ENCODE results near the gene ERC1. TPM values are rescaled to one million over a fixed set of nuclear protein-coding genes. Genes with fewer than 3 reads are reported as not detected.

ERC1 gene
- total and polyA plus RNA-seq, 2 donors (not counting 3 experiments of a cell fraction or from before 2014, with no cell fraction given) = 11.7 to 66.1 TPM

- no peaks in the 10 kb centered on the region for H3K79me2 ChIP-seq (ENCODE audit: control insufficient read depth, insufficient read depth, low read length)
- intact Hi-C loops (cut with micrococcal nuclease) = no loop called here
Observed at GRCh38 chr12:1428671-1429070, 437.6 kb downstream of the ERC1 start.

More at GRCh38 chr12:1428671-1429070, 437.6 kb downstream of the ERC1 start:
- no TSS peak for BruUV-seq (replicated peaks)
- Histone ChIP-seq H3K4me1 (ENCODE audit: control insufficient read depth, extremely low read depth, insufficient read depth, low read length) (no peaks in the 10 kb centered on the region), H3K4me2 (ENCODE audit: insufficient read depth, low read length) (no peak overlapping the region), H3K9me3 (replicated peaks; ENCODE audit: control insufficient read depth, insufficient read depth, low read length) (no peaks in the 10 kb centered on the region), H3K9me1 (replicated peaks; ENCODE audit: control insufficient read depth, extremely low read depth, insufficient read depth, low read length) (no peaks in the 10 kb centered on the region), H2AFZ (ENCODE audit: low read depth, low read length) (no peak overlapping the region), H3K4me3 (replicated peaks in 1 of 3; ENCODE audit: insufficient read depth in 1 of 3, low read depth in 1 of 3, low read length in 3 of 3) (no peak overlapping the region), H4K20me1 (replicated peaks; ENCODE audit: control insufficient read depth, extremely low read depth, insufficient read depth, low read length) (no peaks in the 10 kb centered on the region), H3K27ac (ENCODE audit: insufficient read depth, low read depth, low read length) (no peak overlapping the region), H3K27me3 (ENCODE audit: control insufficient read depth in 2 of 2, insufficient read depth in 2 of 2, low read length in 2 of 2) (no peaks in the 10 kb centered on the region), H3K9ac (replicated peaks; ENCODE audit: extremely low read depth, insufficient read depth, low read length) (no peak overlapping the region), H3K36me3 (ENCODE audit: control insufficient read depth in 2 of 2, extremely low read depth in 1 of 2, insufficient read depth in 2 of 2, low read length in 2 of 2) (no peaks in the 10 kb centered on the region)
- DNase-seq (ENCODE audit: low read depth, low spot score) (no peak), FAIRE-seq (no peak)
- ChIA-PET POLR2A (no interaction called here), CTCF (no interaction called here)
- dilution Hi-C loops (cut with MboI; ENCODE audit: extremely low pct_ligation_motif_present, low sequenced_read_pairs) = no loop called here
- TF ChIP-seq GATA2 (IDR thresholded peaks at IDR 0.05; ENCODE audit: insufficient read depth, insufficient read length, low read depth, low read length) (no peak), FOS (IDR thresholded peaks at IDR 0.05; ENCODE audit: borderline replicate concordance, insufficient read depth, low read length) (no peak), JUN (IDR thresholded peaks at IDR 0.05; ENCODE audit: borderline replicate concordance, insufficient read depth, insufficient read length, low read depth) (no peak), MAX (IDR thresholded peaks at IDR 0.05; ENCODE audit: insufficient read depth, insufficient read length) (no peak), POLR2AphosphoS5 (IDR thresholded peaks at IDR 0.05; ENCODE audit: insufficient read depth, low read depth, low read length) (no peak), CTCF (IDR thresholded peaks at IDR 0.05; ENCODE audit: extremely low read depth in 1 of 2, insufficient read depth in 1 of 2, low read depth in 1 of 2, low read length in 2 of 2) (no peak), POLR2A (IDR thresholded peaks at IDR 0.05; ENCODE audit: low read depth, low read length) (no peak), MYC (IDR thresholded peaks at IDR 0.05; ENCODE audit: low read depth, low read length) (no peak), EZH2 (IDR thresholded peaks at IDR 0.05; ENCODE audit: borderline replicate concordance, low read depth, low read length, severe bottlenecking) (no peak)
